Gastrocnemius medialis (tissue), 4 donors: Measurements from ENCODE around the gene FSD2. TPM values are rescaled to one million over a fixed set of nuclear protein-coding genes. Genes with fewer than 3 reads are reported as not detected.

Source experiments
- ATAC-seq, 2 donors: fragments of 150-250 bp; one replicate each; pipeline ENCODE4 v1.9.1; 2016
- DNase-seq, 2 donors: peaks; one replicate each; pipeline ENCODE4 v3.0.0-alpha.2; 2019
- H3K27ac ChIP-seq, 4 donors: fragments of 200-600 bp; sonication (generic); 1 replicate in 1 of 4; 2 replicates in 3 of 4; pipeline ENCODE4 v1.5.1; 2016 to 2018; ENCODE audit warnings: mild to moderate bottlenecking in 2 of 4, moderate library complexity in 1 of 4
- H3K27me3 ChIP-seq, 3 donors: fragments of 200-600 bp; sonication (generic) in 2 of 3; 1 replicate in 1 of 3; 2 replicates in 2 of 3; pipeline versions ENCODE4 v1.5.1 to v1.6.0; 2016 to 2019; ENCODE audit warnings: mild to moderate bottlenecking in 1 of 3, moderate library complexity in 1 of 3
- H3K36me3 ChIP-seq, 2 donors: fragments of 200-600 bp; sonication (generic) in 1 of 2; one replicate each; pipeline ENCODE4 v1.5.1; 2017 to 2018
- H3K4me1 ChIP-seq, 2 donors: fragments of 200-600 bp; sonication (generic) in 1 of 2; one replicate each; pipeline ENCODE4 v1.5.1; 2016 to 2017; ENCODE audit warnings: mild to moderate bottlenecking in 2 of 2
- H3K4me3 ChIP-seq, 4 donors: fragments of 200-600 bp; sonication (generic) in 3 of 4; 1 replicate in 1 of 4; 2 replicates in 3 of 4; pipeline ENCODE4 v1.5.1; 2016 to 2019; ENCODE audit warnings: mild to moderate bottlenecking in 2 of 4
- H3K9me3 ChIP-seq, 3 donors: fragments of 200-600 bp; sonication (generic) in 2 of 3; 1 replicate in 1 of 3; 2 replicates in 2 of 3; pipeline ENCODE4 v1.5.1; 2016 to 2019
- POLR2A ChIP-seq, 2 donors: fragments of 450-650 bp; IDR thresholded peaks; one replicate each; pipeline ENCODE4 v1.6.1; 2017; ENCODE audit warnings: antibody characterized with exemption in 2 of 2, mild to moderate bottlenecking in 2 of 2, moderate library complexity in 2 of 2
- in situ Hi-C, 4 donors: fragments of 200-750 bp; cut with MboI; loops; one replicate each; pipeline versions ENCODE4 v1.15.0 to v1.8.0; 2017; ENCODE audit warnings: low sequenced_read_pairs in 4 of 4
- intact Hi-C: fragments of 100-400 bp; cut with DNase I; formaldehyde crosslinking; loops from one replicate; pipeline ENCODE4 v1.15.1; 2023; ENCODE audit warnings: low total_unique reads
- total RNA-seq, 4 donors: library from RNA; depleted of rRNA; stranded (reverse); fragments of >200 nt; gene quantifications; one replicate each; pipeline versions ENCODE4 v1.1.0 to v1.2.3, GENCODE V29; 2016
- TF ChIP-seq, protein P1 (sequence below), 5 experiments: fragments of 450-650 bp in 3 of 5; fragments of 200-600 bp in 2 of 5; sonication (generic) in 2 of 5; IDR thresholded peaks in 4 of 5; conservative IDR thresholded peaks in 1 of 5; 1 replicate in 4 of 5; 2 replicates in 1 of 5; pipeline ENCODE4 v1.5.1; 2016 to 2019; ENCODE audit warnings: antibody characterized with exemption in 5 of 5, mild to moderate bottlenecking in 3 of 5, moderate library complexity in 3 of 5

FSD2 gene, protein sequence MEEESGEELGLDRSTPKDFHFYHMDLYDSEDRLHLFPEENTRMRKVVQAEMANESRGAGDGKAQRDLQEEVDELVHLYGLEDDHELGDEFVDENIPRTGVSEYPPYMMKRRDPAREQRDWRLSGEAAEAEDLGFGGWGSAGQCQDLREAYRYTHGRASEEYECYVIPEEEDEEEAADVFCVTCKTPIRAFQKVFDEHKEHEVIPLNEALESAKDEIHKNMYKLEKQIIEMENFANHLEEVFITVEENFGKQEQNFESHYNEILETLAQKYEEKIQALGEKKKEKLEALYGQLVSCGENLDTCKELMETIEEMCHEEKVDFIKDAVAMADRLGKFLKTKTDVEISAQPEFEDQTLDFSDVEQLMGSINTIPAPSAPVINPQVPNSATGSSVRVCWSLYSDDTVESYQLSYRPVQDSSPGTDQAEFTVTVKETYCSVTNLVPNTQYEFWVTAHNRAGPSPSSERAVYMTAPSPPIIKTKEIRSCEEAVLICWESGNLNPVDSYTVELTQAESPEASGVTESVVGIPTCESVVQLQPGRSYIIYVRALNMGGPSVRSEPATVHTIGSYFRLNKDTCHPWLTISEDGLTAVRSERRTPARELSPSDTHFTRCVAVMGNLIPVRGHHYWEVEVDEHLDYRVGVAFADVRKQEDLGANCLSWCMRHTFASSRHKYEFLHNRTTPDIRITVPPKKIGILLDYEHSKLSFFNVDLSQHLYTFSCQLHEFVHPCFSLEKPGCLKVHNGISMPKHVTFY
- total RNA-seq: 10 to 100 TPM in 1 of 4 donors, 1 to 10 TPM in 3; 3.9 to 18.5 (median 6.6) TPM

DNA sequence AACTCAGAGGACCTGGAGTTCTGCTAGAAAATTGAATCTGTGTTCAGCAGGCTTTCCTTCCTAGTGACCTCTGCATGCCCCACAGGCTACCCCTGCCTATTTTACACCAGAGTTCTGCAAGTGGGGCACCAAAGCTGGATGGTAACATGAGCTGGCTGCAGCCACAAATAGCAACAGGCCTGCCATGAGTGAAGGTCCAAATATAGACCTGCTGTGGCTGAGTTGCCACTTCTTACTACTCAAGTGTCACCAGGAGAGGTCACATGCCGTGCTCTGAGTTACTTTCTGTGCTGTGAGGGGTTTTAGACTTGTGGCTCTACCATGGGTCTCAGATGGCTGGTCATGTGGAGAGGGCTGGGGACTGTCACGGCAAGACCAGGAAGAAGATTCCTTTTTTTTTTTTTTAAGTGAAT, at the start of gene FSD2:
Gene FSD2 (minus strand): TSS at position 76 of the 413 bp plus-strand sequence. CDS start 18,679 bp downstream, outside the sequence.
- peak; percentile 51 to 91 for TF ChIP-seq POLR2A (IDR thresholded peaks at IDR 0.05)
- TF ChIP-seq, protein P1, sequence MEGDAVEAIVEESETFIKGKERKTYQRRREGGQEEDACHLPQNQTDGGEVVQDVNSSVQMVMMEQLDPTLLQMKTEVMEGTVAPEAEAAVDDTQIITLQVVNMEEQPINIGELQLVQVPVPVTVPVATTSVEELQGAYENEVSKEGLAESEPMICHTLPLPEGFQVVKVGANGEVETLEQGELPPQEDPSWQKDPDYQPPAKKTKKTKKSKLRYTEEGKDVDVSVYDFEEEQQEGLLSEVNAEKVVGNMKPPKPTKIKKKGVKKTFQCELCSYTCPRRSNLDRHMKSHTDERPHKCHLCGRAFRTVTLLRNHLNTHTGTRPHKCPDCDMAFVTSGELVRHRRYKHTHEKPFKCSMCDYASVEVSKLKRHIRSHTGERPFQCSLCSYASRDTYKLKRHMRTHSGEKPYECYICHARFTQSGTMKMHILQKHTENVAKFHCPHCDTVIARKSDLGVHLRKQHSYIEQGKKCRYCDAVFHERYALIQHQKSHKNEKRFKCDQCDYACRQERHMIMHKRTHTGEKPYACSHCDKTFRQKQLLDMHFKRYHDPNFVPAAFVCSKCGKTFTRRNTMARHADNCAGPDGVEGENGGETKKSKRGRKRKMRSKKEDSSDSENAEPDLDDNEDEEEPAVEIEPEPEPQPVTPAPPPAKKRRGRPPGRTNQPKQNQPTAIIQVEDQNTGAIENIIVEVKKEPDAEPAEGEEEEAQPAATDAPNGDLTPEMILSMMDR (IDR thresholded peaks at IDR 0.05 in 4 of 5, conservative IDR thresholded peaks at IDR 0.05 in 1 of 5): no peak
- ATAC-seq: peak; percentile 67 to 70
- Histone ChIP-seq H3K27me3 (no peaks in the 10 kb centered on the region), H3K4me1 (peaks cover 56 to 63% of the 10 kb centered on the region in 2 donors), H3K9me3 (no peaks in the 10 kb centered on the region), H3K4me3 (peak within 1 kb of the TSS; percentile 40 to 56 (median 48)), H3K36me3 (no peaks in the 10 kb centered on the region), H3K27ac (peak within 1 kb of the TSS; percentile 92 to 99 (median 96))
- peak; percentile 92 to 97 for DNase-seq
- intact Hi-C loops: loop anchor here (2.0 to 5.0 kb wide), 4 partner anchors 41 to 261 kb away; partner anchors contain the start of gene BTBD1
- in situ Hi-C loops: loop anchor here in 2 of 4 donors (10.0 to 25.0 kb wide), 2 partner anchors 51 to 269 kb away; partner anchors contain the start of gene RPS17 (in 2 of the 2)

DNA sequence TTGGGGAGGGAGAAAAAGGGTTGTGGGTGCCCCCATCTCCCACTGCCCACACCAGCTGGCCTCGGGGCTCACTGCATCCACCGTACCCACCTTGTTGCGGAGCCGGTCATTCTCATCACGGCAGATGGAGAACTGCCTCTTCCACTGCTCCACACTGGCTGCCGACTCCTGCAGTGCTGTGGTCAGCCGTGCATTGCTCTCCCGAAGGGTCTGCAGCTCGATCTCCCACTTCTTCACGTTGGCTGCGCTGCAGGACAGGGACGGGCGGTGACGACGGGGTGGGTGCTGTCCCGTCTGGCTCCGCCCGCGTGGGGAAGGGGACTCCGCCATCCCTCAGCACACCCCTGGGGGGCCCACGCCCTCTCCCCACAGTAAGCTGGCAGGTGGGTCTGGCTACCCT, 48.7 kb upstream of the FSD2 start:
- no peaks in the 10 kb centered on the region for H3K9me3 ChIP-seq
- intact Hi-C loops (no loop called here), in situ Hi-C loops (loop anchor here (5.0 to 10.0 kb wide), 2 partner anchors 148 to 150 kb away; no protein-coding TSS in a partner anchor)
- no peak for ATAC-seq
- no peak overlapping the region for H3K27ac ChIP-seq
- DNase-seq: no peak
- H3K4me1 ChIP-seq: peaks cover 4% of the 10 kb centered on the region in 2 donors
- peaks cover 0 to 12% of the 10 kb centered on the region in 2 donors for H3K36me3 ChIP-seq
- no peak for TF ChIP-seq POLR2A (IDR thresholded peaks at IDR 0.05)
- TF ChIP-seq, protein P1 (IDR thresholded peaks at IDR 0.05 in 4 of 5, conservative IDR thresholded peaks at IDR 0.05 in 1 of 5): no peak
- H3K4me3 ChIP-seq: no peak overlapping the region
- H3K27me3 ChIP-seq: no peaks in the 10 kb centered on the region

DNA sequence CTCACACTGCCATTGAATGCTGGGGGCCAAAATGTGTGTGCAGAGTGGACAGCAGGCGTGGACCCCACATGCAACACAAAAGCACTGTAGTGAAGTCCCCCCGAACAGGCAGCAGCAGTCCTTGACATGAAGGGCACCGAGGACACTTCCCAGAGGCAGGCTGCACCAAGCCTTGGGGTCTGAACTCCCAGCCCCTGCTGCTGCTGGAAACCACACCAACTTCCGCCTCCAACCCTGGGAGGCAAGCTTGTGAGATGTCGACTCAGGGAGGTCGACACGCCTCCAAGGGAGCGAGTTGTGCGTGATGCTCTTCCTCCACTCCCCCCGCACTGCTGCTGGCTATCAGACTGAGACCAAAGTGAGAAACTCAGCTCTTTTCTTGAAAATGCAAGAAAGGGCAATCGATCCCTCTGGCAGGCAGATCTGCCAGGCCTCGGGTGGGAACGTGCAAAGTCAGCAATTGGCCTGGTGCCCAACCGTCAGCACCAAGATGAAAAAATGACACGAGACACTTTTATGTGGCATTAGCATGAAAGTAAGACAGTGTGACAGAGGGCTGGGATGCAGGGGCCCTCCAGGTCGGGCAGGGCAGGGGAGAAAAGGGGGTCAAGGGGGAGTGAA, 47.2 kb upstream of the FSD2 start:
- DNase-seq (no peak), ATAC-seq (no peak)
- in situ Hi-C loops: loop anchor here (5.0 to 10.0 kb wide), 2 partner anchors 149 to 152 kb away; no protein-coding TSS in a partner anchor
- Histone ChIP-seq H3K9me3 (no peaks in the 10 kb centered on the region), H3K27ac (no peak overlapping the region), H3K4me3 (no peak overlapping the region), H3K27me3 (no peaks in the 10 kb centered on the region), H3K4me1 (peaks cover 12% of the 10 kb centered on the region in 2 donors), H3K36me3 (peaks cover 0 to 12% of the 10 kb centered on the region in 2 donors)
- intact Hi-C loops: no loop called here
- TF ChIP-seq POLR2A (IDR thresholded peaks at IDR 0.05): no peak
- TF ChIP-seq, protein P1 (IDR thresholded peaks at IDR 0.05 in 4 of 5, conservative IDR thresholded peaks at IDR 0.05 in 1 of 5): no peak

DNA sequence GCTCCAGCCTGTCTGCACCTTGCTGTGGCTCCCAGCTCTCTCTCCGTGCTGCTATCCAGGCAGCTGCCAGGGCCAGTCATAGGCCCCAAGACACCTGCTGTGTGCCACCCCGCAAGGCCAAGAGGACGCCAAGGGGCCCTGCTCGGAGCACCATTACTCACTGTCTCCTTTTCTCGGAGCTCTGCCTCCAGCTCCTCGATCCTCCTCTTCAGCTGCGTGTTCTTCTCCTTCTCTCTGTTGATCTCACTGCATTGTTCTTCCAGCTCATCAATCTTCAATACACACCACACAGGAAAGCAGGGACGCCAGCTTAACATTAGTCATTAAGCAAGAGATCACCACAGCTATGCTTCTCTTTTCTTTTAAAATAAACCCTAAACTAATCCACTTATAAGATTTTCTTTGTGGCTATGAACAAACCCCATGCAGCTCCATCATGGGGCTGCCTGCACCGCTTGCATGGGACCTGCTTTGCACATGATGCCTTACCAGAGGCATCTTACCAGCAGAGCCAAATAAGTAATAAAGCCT, 46.2 kb upstream of the FSD2 start:
- intact Hi-C loops: no loop called here
- in situ Hi-C loops: loop anchor here (5.0 to 10.0 kb wide), 2 partner anchors 150 to 153 kb away; no protein-coding TSS in a partner anchor
- peaks cover 0 to 12% of the 10 kb centered on the region in 2 donors for H3K36me3 ChIP-seq
- peaks cover 12% of the 10 kb centered on the region in 2 donors for H3K4me1 ChIP-seq
- DNase-seq (no peak), ATAC-seq (no peak)
- H3K27ac ChIP-seq: no peak overlapping the region
- H3K9me3 ChIP-seq: no peaks in the 10 kb centered on the region
- TF ChIP-seq POLR2A (IDR thresholded peaks at IDR 0.05): no peak
- TF ChIP-seq, protein P1 (IDR thresholded peaks at IDR 0.05 in 4 of 5, conservative IDR thresholded peaks at IDR 0.05 in 1 of 5): no peak
- no peaks in the 10 kb centered on the region for H3K27me3 ChIP-seq
- H3K4me3 ChIP-seq: no peak overlapping the region
